NK-92 (cell line): ENCODE results near the gene TMEM121.
"Not testable (repeated sequence)": the region's sequence is repeated elsewhere in the genome, so short reads cannot be mapped to it uniquely, and the experiment has no call there.

Experiments
- DNase-seq: peaks from one replicate; lab custom pipeline; 2025; ENCODE audit not compliant: unreplicated experiment; lab: John Stamatoyannopoulos, UW

Gene TMEM121

DNA sequence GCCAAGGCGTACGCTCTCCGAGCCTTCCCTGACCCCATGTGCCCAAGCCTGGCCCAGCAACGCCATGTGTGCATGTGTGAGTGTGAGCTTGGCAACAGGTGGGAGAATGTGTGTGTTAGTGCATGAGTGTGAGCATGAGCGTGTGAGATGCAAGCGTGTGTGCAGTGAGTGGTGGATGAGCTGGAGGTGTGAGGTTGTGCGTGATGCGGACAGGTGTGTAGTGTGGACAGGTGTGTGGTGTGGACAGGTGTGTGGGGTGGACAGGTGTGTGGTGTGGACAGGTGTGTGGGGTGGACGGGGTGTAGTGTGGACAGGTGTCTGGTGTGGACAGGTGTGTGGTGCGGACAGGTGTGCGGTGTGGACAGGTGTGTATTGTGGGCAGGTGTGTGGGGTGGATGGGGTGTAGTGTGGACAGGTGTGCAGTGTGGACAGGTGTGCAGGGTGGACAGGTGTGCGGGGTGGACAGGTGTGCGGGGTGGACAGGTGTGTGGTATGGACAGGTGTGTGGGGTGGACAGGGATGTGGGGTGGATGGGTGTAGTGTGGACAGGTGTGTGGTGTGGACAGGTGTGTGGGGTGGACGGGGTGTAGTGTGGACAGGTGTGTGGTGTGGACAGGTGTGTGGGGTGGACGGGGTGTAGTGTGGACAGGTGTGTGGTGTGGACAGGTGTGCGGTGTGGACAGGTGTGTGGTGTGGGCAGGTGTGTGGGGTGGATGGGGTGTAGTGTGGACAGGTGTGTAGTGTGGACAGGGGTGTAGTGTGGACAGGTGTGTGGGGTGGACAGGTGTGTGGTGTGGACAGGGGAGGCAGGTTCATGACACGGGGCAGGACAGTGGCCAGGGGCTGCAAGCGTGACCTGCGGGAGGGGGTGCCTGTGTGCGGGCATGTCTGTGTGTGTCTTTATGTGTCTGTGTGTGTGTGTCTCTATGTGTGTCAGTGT is 41.1 kb downstream of the TMEM121 start:
- DNase-seq, result not testable (repeated sequence)

DNA sequence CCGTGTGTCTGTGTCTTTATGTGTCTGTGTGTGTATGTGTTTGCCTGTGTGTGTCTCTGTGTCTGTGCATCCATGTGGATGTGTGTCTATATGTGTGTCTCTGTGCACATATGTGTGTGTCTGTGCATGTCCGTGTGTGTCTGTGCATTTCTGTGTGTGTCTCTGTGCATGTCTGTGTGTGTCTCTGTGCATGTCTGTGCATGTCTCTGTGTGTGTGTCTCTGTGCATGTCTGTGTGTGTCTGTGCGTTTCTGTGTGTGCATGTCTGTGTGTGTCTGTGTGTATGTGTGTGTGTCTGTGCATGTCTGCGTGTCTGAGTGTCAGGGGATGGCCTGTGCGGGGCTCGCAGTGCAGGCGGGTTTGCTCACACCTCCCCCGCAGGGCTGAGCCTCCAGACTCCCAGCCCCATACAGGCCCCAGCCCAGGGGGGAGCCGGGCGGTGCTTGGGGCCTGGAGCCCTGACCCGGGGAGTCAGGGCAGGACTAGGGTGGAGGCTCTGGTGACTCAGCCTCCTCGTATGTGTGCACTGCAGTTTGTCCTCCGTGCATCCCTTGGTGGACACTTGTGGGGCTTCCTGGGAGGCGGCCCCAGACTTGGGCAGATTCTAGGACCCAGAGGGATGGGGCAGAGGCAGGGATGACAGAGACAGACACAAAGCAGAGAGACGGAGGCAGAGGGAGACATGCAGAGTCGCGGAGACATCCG is 41.9 kb downstream of the TMEM121 start:
- DNase-seq, result not testable (repeated sequence)

DNA sequence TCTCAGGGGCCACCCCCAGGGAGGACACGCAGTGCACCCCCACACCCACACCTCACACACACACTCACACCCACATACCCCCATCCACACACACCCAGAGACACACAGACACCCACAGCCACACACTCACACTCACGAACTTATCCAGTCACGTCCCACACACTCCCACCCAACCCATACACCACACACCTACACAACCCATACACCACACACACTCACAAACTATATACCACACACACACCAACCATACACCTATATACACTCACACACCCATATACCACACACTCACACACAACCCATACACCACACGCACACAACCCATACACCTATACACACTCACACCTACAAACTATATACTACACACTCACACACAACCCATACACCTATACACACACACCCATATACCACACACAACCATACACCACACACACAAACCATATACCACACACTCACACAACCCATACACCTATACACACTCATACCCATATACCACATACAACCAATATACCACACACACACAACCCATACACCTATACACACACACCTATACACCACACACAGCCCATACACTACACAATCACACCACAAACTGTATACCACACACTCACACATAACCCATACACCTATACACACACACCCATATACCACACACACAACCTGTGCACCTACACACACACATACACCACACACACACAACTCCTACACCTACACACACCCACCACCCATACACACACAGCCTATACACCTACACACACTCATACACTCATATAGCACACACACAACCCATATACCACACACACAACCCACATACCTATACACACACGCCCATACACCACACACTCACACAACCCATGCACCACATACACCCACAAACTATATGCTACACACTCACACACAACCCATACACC is 42.7 kb downstream of the TMEM121 start:
- DNase-seq, result no peak

DNA sequence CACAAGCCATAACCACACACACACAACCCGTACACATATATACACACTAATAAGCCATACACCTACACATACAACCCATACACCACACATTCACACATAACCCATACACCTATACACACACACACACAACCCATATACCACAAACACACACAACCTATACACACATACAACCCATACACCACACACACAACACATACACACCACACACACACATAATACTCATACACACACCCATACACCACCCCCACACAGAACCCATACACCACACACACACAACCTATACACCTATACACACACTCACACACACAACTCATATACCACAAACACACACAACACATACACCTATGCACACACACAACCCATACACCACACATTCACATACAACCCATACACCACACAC is 44.1 kb downstream of the TMEM121 start:
- no peak for DNase-seq

DNA sequence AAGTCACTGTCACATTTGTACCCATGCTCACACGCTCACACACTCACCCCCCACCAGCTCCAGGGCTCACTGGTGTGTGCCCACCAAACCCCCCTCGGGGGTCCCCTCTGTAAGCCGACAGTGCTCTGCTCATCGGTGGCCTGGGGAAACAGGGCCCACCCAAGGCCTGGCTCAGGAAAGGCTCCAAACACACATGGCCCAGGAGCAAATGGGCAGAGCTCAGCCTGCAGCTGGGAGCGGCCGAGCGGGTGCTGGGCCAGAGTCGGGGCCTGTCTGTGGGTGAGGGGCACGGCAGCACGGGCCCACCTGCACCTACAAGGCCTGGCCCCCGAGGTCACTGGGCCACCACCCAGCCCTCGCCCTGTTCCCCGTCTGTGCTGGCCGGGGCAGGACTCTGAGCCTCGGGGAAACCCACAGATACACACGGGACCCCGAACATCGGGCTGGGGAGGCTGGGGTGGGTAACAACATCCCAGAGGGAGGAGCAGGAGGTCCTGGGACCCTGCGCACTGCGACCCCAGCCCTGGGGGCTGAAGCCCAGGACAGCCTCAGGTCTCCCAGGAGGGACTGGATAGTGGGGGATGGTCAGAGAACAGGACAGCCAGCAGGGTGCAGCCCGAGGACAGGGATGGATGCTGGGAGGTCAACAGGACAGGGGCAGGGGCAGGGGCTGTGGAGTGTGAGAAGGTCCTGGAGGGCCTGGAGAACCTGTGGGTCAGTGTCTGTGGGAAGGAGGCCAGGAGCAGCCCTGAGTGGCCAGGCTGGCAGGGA is 45.0 kb downstream of the TMEM121 start:
- DNase-seq, result not testable (repeated sequence)

DNA sequence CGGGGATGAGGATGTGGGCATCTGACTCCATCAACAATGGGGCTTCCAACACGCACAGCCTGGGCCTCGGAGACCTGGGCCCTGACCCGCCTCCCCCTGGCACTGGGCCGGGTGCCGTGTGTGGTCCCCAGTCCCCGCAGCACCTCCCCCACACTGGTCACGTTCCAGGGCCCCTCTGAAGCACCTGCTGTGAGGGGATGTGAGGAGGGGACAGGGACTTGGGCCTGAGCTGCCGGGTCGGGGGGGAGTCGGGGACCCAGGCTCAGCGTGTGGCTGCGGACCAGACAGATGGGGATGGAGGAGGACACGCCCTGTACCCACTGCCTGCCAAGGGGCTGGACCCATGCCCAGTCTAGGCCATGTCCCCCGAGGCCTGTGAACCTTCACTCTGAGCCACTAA is 45.7 kb downstream of the TMEM121 start:
- DNase-seq, result not testable (repeated sequence)

DNA sequence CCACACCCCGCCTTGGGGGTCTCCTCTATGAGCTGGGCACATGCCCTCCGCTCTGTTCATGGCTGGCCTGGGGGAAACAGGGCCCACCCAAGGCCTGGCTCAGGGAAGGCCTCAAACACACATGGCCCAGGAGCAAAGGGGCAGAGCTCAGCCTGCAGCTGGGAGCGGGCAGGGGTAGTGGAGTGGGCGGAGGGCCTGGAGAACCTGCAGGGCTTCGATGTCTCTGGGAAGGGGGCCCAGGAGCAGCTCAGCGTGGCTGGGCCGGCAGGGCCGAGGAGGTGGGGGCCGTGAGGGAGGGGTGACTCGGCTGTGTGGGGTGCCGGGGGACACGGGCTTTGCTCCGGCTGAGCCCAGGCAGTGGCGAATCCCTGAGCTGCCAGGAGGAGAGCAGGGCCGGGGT is 47.5 kb downstream of the TMEM121 start:
- DNase-seq, result not testable (repeated sequence)

DNA sequence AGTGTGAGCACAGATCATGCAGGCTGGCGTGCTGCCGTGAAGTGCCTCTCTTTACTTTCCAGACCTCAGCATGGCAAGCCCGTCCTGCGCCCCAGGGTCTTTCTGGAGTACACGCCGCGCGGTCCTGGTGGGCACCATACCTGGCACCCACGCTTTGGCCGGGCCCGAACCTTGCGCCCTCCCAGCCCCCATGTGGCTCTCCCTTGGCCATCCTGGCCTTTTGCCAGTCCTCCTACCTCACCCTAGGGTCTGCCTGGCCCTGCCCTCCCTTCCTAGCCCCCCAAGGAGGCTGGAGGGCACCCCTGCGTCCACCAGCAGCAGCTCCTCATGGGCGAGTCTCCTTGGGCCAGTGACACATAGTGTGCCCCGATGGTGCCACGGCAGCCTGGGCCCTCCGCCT is 48.0 kb downstream of the TMEM121 start:
- DNase-seq, result not testable (repeated sequence)

DNA sequence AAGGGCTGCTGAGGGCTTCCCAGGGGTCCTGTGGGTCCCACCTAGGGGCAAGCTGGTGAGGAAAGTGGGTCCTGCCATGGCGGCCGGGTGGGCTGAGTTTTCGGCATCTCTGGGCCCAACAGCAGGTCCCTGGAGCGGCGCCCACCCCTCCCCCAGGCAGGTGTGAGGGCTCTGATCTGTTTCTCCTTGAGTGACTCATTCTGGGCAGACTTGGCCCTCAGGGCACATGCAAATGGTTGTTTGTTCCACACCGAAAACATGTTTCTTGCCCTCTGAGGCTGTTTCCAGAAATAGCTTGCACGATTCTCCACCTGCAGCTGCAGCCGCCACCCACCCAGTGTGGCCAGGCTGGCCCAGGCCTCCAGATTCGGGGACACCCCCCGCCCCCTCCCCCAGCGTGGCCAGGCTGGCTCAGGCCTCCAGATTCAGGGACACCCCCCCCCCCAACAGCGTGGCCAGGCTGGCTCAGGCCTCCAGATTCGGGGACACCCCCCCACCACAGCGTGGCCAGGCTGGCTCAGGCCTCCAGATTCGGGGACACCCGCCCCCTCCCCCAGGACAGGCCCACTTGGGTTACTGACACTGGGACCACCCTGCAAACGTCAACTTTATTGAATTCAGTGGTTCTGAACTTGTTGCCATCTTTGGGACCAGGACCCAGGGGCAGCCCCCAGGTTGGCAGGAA is 48.8 kb downstream of the TMEM121 start:
- not testable (repeated sequence) for DNase-seq

DNA sequence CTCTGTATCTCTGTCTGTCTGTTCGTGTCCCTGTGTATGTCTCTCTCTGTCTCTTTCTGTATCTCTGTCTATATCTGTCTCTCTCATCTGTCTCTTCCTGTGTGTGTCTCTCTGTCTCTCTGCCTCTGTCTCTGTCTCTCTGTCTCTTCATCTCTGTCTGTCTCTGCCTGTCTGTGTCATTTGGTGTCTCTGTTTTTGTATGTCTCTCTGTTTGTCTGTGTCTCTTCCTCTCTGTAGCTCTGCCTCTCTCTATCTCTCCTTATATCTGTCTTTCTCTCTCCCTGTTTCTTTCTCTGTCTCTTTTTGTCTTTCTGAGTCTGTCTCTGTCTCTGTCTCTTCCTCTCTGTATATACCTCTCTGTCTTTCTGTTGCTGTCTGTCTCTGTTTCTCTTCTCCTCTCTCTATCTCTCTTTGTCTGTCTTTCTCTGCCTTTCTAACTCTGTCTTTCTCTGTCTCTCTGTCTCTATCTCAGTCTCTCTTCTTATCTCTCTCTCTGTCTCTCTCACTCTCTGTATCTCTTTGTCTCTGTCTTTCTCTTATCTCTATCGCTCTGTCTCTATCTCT is 50.2 kb downstream of the TMEM121 start:
- no peak for DNase-seq

DNA sequence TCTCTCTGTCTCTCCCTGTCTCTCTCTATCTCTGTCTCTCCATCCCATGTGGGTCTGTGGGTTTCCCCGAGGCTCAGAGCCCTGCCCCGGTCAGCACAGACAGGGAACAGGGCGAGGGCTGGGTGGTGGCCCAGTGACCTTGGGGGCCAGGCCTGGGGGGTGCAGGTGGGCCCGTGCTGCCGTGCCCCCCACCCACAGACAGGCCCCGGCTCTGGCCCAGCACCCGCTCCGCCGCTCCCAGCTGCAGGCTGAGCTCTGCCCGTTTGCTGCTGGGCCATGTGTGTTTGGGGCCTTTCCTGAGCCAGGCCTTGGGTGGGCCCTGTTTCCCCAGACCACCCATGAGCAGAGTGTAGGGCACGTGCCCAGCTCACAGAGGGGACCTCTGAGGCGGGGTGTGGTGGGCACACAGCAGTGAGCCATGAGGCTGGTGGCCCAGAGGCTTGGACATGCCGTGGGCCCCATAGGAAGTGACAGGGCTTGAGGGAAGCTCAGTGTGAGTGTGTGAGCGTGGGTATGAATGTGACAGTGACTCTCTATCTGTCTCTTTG is 51.0 kb downstream of the TMEM121 start:
- DNase-seq, result no peak

DNA sequence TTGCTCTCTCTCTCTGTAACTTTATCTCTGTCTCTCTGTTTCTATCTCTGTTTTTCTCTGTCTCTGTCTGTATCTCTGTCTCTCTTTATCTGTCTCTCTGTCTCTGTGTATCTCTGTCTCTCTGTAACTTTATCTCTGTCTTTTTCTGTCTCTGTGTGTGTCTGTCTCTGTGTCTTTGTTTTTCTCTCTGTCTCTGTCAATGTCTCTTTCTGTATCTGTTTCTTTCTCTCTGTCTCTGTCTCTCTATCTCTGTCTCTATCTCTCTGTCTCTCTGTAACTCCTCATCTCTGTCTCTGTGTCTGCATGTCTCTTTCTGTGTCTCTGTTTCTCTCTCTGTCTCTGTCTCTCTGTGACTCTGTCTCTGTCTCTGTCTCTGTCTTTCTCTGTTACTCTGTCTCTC is 51.7 kb downstream of the TMEM121 start:
- DNase-seq, result no peak

DNA sequence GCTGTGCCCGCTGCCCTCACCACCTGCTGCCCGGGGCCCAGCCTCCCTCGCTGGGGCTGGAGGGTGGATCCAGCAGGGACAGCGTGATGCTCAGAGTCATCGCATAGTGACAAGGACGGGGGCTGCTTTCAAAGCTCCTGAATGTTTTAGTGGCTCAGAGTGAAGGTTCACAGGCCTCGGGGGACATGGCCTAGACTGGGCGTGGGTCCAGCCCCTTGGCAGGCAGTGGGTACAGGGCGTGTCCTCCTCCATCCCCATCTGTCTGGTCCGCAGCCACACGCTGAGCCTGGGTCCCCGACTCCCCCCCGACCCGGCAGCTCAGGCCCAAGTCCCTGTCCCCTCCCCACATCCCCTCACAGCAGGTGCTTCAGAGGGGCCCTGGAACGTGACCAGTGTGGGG is 52.8 kb downstream of the TMEM121 start:
- not testable (repeated sequence) for DNase-seq
